Activated T-cell treated with anti-CD3 and anti-CD28 coated beads, Interleukin-2, amount 50 U/mL, for 4 hours (primary cell): ENCODE measurements around the gene PUS1. TPM values are rescaled to one million over a fixed set of nuclear protein-coding genes. Genes with fewer than 3 reads are reported as not detected.

Experiments
- ATAC-seq, 2 donors: fragments of 200-7000 bp; cut with Tn5 transposase; one replicate each; pipeline ENCODE4 v1.10.0; 2021
- DNase-seq: peaks from one replicate; pipeline ENCODE4 v3.0.0-alpha.2; 2020
- H3K27me3 Mint-ChIP-seq: one replicate; pipeline ENCODE4 v1.8.0; 2021; ENCODE audit warnings: low read depth, mixed read lengths
- H3K36me3 Mint-ChIP-seq: one replicate; pipeline ENCODE4 v1.8.0; 2022; ENCODE audit warnings: mixed read lengths; ENCODE audit not compliant: insufficient read depth
- H3K4me1 Mint-ChIP-seq: one replicate; pipeline ENCODE4 v1.8.0; 2021; ENCODE audit warnings: low read depth, mixed read lengths
- H3K4me3 Mint-ChIP-seq: one replicate; pipeline ENCODE4 v1.8.0; 2021; ENCODE audit warnings: mild to moderate bottlenecking, moderate library complexity, mixed read lengths
- H3K9me3 Mint-ChIP-seq: one replicate; pipeline ENCODE4 v1.8.0; 2021; ENCODE audit warnings: mixed read lengths
- total RNA-seq, 3 donors: library from RNA; stranded (reverse); gene quantifications; one replicate each; pipeline ENCODE4 v1.2.1, GENCODE V29; 2021

Gene PUS1
- total RNA-seq, 3 donors from 2014 or later: 132 to 157 (median 155) TPM

DNA sequence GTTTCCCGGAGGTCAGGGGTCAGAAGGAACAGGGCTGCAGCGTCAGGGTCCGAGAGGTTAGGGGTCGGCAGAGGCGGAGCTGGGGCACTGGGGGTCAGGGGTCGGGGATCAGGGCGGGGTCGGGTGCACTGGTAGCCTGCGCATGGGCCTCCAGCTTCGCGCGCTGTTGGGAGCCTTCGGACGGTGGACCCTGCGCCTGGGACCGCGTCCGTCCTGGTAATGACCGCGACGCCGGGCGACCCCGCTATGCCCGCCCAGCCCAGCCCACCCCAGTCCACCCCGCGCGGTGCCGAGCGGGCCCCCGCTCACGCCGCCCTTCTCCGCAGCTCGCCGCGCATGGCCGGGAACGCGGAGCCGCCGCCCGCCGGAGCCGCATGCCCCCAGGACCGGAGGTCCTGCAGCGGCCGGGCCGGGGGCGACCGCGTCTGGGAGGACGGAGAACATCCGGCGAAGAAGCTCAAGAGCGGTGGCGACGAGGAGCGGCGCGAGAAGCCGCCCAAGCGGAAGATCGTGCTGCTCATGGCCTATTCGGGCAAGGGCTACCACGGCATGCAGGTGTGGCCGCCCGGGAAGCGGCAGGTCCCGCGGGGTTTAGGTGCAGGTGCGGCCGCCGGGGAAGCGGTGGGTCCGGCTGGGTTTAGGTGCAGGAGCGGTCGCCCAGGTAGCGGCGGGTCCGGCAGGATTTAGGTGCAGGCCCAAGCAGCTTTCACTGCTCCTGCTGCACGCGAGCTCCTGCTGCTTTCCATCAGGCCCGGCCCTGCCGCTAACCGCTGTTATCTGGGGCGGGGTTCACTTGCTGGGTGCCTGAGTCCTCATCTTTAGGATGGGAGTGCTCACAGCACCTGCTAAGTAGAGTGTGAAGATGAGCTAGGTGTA lies 743 bp downstream of the PUS1 start:
- ATAC-seq (peak; percentile 7 to 15), DNase-seq (peak; percentile 17)
- peak overlapping the region; percentile 97 for H3K4me3 Mint-ChIP-seq
- peaks cover 16% of the 10 kb centered on the region for H3K4me1 Mint-ChIP-seq
- no peaks in the 10 kb centered on the region for H3K27me3 Mint-ChIP-seq
- H3K36me3 Mint-ChIP-seq: peaks cover 20% of the 10 kb centered on the region
- H3K9me3 Mint-ChIP-seq: no peaks in the 10 kb centered on the region

DNA sequence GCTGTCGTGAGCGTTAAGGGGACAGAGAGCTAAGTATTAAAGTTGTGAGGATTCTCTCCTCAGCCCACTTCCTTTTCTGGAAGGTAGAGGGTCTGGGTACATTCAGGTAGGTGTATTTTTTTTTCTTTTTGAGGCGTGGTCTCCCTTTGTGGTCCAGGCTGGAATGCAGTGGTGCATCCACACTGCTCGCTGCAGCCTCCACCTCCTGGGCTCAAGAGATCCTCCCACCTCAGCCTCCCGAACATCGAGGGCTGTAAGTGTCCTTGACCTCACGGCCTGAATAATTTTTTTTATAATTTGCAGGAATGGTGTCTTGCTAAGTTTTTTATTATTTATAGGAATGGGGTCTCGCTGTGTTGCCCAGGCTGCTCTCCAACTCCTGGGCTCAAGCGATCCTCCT lies 1.4 kb downstream of the PUS1 start:
- DNase-seq (no peak), ATAC-seq (no peak)
- H3K27me3 Mint-ChIP-seq: no peaks in the 10 kb centered on the region
- peak overlapping the region; percentile 97 for H3K4me3 Mint-ChIP-seq
- H3K4me1 Mint-ChIP-seq: peaks cover 13% of the 10 kb centered on the region
- peaks cover 20% of the 10 kb centered on the region for H3K36me3 Mint-ChIP-seq
- no peaks in the 10 kb centered on the region for H3K9me3 Mint-ChIP-seq

DNA sequence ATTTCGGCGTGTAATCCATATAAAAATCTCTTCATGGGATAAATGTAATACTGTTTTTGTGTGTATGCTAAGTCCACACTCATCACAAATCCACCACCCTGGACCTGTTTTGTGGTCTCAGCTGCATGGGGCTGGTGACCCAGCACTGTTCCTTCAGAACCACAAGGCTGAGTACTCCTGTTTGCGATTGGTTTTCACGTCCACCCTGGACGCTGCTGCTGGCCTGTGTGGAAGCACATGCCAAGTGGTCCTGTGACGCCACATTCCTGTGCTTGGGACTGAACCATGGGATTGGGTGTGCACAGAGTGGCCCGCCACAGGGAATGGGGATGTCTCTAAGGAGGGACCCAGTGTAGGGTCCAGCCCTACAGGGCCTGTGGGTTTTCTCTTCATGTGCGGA lies 4.3 kb downstream of the PUS1 start:
- no peaks in the 10 kb centered on the region for H3K9me3 Mint-ChIP-seq
- no peak for ATAC-seq
- no peaks in the 10 kb centered on the region for H3K27me3 Mint-ChIP-seq
- peaks cover 29% of the 10 kb centered on the region for H3K36me3 Mint-ChIP-seq
- H3K4me1 Mint-ChIP-seq: peaks cover 11% of the 10 kb centered on the region
- DNase-seq: no peak
- H3K4me3 Mint-ChIP-seq: no peak overlapping the region

DNA sequence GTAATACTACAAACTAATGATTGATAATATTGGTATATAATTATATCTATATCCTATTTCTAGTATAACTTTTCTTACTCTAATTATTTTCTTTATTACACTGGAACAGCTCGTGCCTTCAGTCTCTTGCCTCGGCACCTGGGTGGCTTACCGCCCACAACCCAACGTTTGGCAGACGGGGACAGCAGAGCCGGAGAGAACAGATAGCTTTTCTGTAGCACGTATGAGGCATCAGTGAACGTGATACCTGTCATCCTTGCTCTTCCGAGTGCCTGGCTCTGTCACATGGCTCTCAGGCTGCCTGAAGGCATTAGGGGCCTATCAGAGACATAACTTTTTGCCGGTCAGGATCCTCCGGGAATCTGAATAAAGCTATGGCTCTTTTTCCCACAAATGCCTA lies 5.5 kb downstream of the PUS1 start:
- Mint-ChIP-seq H3K4me1 (peaks cover 11% of the 10 kb centered on the region), H3K9me3 (no peaks in the 10 kb centered on the region), H3K36me3 (peaks cover 29% of the 10 kb centered on the region), H3K4me3 (no peak overlapping the region), H3K27me3 (no peaks in the 10 kb centered on the region)
- ATAC-seq (no peak), DNase-seq (no peak)

DNA sequence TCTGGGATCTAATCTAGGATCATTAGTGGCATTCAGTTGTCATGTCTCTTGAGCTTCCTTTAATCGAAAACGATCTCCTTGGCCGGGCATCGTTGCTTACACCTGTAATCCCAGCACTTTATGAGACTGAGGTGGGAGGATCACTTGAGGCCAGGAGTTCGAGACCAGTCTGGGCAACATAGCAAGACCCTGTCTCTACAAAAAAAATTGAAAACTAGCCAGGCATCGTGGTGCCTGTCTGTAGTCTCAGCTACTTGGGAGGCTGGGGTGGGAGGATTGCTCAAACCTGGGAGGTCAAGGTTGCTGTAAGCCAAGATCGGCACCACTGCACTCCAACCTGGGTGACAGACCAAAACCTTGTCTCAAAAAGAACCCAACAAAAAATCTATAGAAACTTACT lies 9.0 kb downstream of the PUS1 start:
- Mint-ChIP-seq H3K4me1 (no peaks in the 10 kb centered on the region), H3K4me3 (no peak overlapping the region), H3K27me3 (no peaks in the 10 kb centered on the region), H3K36me3 (peaks cover 30% of the 10 kb centered on the region), H3K9me3 (no peaks in the 10 kb centered on the region)
- DNase-seq: no peak
- ATAC-seq: no peak

DNA sequence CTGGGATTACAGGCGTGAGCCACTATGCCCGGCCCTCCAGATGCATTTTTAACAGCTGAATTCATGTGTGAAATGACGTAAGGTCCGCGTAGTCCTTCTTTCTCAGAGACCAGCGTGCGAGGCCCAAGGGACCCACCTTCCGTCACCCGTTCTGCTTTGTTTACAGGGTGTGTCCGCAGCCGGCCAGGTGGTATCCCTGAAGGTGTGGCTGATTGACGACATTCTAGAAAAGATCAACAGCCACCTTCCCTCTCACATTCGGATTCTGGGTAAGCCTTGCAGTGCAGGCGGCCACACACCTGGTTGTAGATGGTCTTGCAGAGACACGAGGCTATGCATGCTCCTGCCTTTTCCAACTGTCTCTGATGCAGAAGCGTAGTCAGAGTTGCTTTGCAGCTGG lies 9.9 kb downstream of the PUS1 start:
- no peaks in the 10 kb centered on the region for H3K27me3 Mint-ChIP-seq
- DNase-seq (no peak), ATAC-seq (no peak)
- H3K9me3 Mint-ChIP-seq: no peaks in the 10 kb centered on the region
- H3K36me3 Mint-ChIP-seq: peaks cover 26% of the 10 kb centered on the region
- no peak overlapping the region for H3K4me3 Mint-ChIP-seq
- no peaks in the 10 kb centered on the region for H3K4me1 Mint-ChIP-seq

- DNase-seq (no peak), ATAC-seq (no peak)
- no peaks in the 10 kb centered on the region for H3K27me3 Mint-ChIP-seq
- no peaks in the 10 kb centered on the region for H3K4me1 Mint-ChIP-seq
- H3K36me3 Mint-ChIP-seq: peaks cover 32% of the 10 kb centered on the region
- H3K9me3 Mint-ChIP-seq: no peaks in the 10 kb centered on the region
- no peak overlapping the region for H3K4me3 Mint-ChIP-seq
Observed at GRCh38 chr12:131940141-131940547, 11.1 kb downstream of the PUS1 start.

DNA sequence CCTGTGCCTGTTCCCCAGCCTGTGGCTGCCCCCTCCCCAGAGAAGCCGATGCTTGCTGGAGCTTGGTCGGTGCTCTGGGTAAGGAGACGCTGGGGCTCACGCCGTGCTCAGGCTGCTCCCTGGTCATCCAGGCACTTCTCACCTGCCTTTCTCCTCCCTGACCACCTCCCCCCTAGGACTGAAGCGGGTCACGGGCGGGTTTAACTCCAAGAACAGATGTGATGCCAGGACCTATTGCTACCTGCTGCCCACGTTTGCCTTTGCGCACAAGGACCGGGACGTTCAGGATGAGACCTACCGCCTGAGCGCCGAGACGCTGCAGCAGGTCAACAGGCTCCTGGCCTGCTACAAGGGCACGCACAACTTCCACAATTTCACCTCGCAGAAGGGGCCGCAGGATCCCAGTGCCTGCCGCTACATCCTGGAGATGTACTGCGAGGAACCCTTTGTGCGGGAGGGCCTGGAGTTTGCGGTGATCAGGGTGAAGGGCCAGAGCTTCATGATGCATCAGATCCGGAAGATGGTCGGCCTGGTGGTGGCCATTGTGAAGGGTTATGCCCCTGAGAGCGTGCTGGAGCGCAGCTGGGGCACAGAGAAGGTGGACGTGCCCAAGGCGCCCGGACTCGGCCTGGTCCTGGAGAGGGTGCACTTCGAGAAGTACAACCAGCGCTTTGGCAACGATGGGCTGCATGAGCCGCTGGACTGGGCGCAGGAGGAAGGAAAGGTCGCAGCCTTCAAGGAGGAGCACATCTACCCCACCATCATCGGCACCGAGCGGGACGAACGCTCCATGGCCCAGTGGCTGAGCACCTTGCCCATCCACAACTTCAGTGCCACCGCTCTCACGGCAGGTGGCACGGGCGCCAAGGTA lies 12.3 kb downstream of the PUS1 start:
- Mint-ChIP-seq H3K4me3 (no peak overlapping the region), H3K4me1 (no peaks in the 10 kb centered on the region), H3K36me3 (peaks cover 33% of the 10 kb centered on the region), H3K27me3 (no peaks in the 10 kb centered on the region), H3K9me3 (no peaks in the 10 kb centered on the region)
- ATAC-seq (no peak), DNase-seq (no peak)

- Mint-ChIP-seq H3K9me3 (no peaks in the 10 kb centered on the region), H3K4me1 (no peaks in the 10 kb centered on the region), H3K36me3 (peaks cover 31% of the 10 kb centered on the region), H3K4me3 (no peak overlapping the region), H3K27me3 (no peaks in the 10 kb centered on the region)
- ATAC-seq: no peak
- DNase-seq: no peak
Observed at GRCh38 chr12:131941987-131942341, 12.9 kb downstream of the PUS1 start.

- Mint-ChIP-seq H3K4me1 (peaks cover 3% of the 10 kb centered on the region), H3K36me3 (peaks cover 29% of the 10 kb centered on the region), H3K4me3 (no peak overlapping the region), H3K9me3 (no peaks in the 10 kb centered on the region), H3K27me3 (no peaks in the 10 kb centered on the region)
- ATAC-seq: no peak
- DNase-seq: no peak
Observed at GRCh38 chr12:131942671-131943070, 13.6 kb downstream of the PUS1 start.

DNA sequence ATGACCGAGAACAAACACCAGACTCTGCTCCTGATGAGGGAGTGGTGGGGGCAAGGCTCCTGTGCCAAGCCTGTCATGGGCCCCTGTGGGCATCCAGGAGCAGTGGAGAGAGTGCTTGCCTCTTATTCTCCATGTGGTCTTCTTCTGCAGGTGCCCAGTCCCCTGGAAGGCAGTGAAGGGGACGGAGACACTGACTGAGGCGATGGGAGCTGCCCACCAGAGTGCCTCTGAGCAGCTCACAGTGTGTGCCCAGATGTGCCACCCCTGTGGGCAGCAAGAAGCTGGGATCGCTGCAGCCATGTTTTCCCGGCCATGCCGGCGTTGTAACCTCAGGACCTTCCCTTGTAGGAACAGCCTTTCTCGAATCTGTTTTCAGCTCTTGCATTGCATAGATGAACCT lies 14.3 kb downstream of the PUS1 start:
- H3K9me3 Mint-ChIP-seq: no peaks in the 10 kb centered on the region
- H3K36me3 Mint-ChIP-seq: peaks cover 25% of the 10 kb centered on the region
- DNase-seq: no peak

DNA sequence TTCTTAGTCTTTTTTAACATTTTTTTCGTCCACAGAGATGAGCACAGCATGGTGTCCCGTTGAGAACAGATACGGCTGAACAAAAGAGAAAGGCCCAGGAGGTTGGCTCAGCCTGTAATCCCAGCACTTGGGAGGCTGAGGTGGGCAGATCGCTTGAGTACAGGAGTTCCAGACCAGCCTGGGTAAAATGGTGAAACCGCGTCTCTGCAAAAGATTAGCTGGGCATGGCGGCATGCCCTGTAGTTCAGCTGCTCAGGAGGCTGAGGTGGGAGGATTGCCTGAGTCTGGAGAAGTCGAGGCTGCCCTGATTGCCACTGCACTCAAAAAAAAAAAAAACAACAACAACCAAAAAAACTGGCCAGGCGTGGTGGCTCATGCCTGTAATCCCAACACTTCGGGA lies 14.8 kb downstream of the PUS1 start:
- Mint-ChIP-seq H3K4me1 (peaks cover 14% of the 10 kb centered on the region), H3K27me3 (no peaks in the 10 kb centered on the region), H3K9me3 (no peaks in the 10 kb centered on the region), H3K36me3 (peaks cover 25% of the 10 kb centered on the region), H3K4me3 (no peak overlapping the region)
- ATAC-seq (no peak), DNase-seq (no peak)

More for the DNA sequence above, 14.3 kb downstream of the PUS1 start:
- H3K4me1 Mint-ChIP-seq: peaks cover 9% of the 10 kb centered on the region
- no peaks in the 10 kb centered on the region for H3K27me3 Mint-ChIP-seq
- ATAC-seq: no peak
- no peak overlapping the region for H3K4me3 Mint-ChIP-seq

- ATAC-seq (no peak), DNase-seq (no peak)
- no peaks in the 10 kb centered on the region for H3K9me3 Mint-ChIP-seq
- no peaks in the 10 kb centered on the region for H3K27me3 Mint-ChIP-seq
- peaks cover 25% of the 10 kb centered on the region for H3K36me3 Mint-ChIP-seq
- peaks cover 16% of the 10 kb centered on the region for H3K4me1 Mint-ChIP-seq
- H3K4me3 Mint-ChIP-seq: no peak overlapping the region
Observed at GRCh38 chr12:131944601-131945251, 15.7 kb downstream of the PUS1 start.

DNA sequence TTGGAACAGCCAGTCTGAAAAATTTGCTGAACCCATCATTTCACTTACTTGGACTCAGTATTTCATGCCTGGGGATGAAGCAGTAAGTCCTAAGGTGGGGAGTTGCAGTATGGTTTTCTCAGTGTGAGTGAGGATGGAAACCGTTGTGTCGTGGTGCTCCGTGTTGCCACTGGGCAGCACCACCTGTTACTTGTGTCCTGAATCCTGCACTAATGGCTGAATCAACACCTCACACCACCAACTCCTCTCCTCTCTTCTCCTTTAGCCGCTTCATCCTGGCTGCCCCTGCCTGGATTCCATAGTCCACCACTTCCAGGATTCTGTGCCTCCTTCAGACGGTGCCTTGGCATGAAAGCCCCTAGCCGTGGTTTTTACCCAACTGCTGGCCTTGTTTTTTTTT lies 17.7 kb downstream of the PUS1 start:
- DNase-seq (no peak), ATAC-seq (no peak)
- no peak overlapping the region for H3K4me3 Mint-ChIP-seq
- no peaks in the 10 kb centered on the region for H3K27me3 Mint-ChIP-seq
- H3K4me1 Mint-ChIP-seq: peaks cover 20% of the 10 kb centered on the region
- no peaks in the 10 kb centered on the region for H3K9me3 Mint-ChIP-seq
- H3K36me3 Mint-ChIP-seq: peaks cover 13% of the 10 kb centered on the region
